Stimulated activated CD4-positive, alpha-beta T cell treated with anti-CD3 and anti-CD28 coated beads, TNF-alpha, amount 100 ng/mL, for 48 hours (primary cell): ENCODE data around the gene FFAR4.

Experiments used
- DNase-seq, 3 donors: peaks; one replicate each; pipeline ENCODE4 v3.0.0-alpha.2; 2020; ENCODE audit warnings: low read depth in 3 of 3

Gene FFAR4

GRCh38 chr10:93599778-93600177, 33.3 kb downstream of the FFAR4 start:
- no peak for DNase-seq

- no peak for DNase-seq
These were observed 34.1 kb downstream of the FFAR4 start for GRCh38 chr10:93600446-93601145.

- DNase-seq = no peak
These were observed 34.8 kb downstream of the FFAR4 start, which contains the start of gene RBP4 for GRCh38 chr10:93601146-93601773. RBP4 (minus strand) TSS chr10:93601235; CDS start chr10:93601028, 207 bp downstream.

- no peak for DNase-seq
These were observed 35.3 kb downstream of the FFAR4 start for GRCh38 chr10:93601774-93602162.

GRCh38 chr10:93603023-93603422, 36.6 kb downstream of the FFAR4 start:
- DNase-seq = no peak

- no peak for DNase-seq
These were observed 37.7 kb downstream of the FFAR4 start for GRCh38 chr10:93604146-93604545.

GRCh38 chr10:93608421-93608820, 42.0 kb downstream of the FFAR4 start:
- no peak for DNase-seq

GRCh38 chr10:93612311-93612710, 45.8 kb downstream of the FFAR4 start, which contains the start of gene PDE6C:
PDE6C (plus strand) TSS chr10:93612537; CDS start chr10:93612726, 189 bp downstream.
- no peak for DNase-seq

- DNase-seq = no peak
These were observed 46.7 kb downstream of the FFAR4 start for GRCh38 chr10:93613126-93613525.

- DNase-seq = no peak
These were observed 47.8 kb downstream of the FFAR4 start for GRCh38 chr10:93614101-93614825.

- no peak for DNase-seq
These were observed 49.2 kb downstream of the FFAR4 start for GRCh38 chr10:93615576-93616235.

- DNase-seq = no peak
These were observed 54.5 kb downstream of the FFAR4 start for GRCh38 chr10:93620925-93621324.

GRCh38 chr10:93622942-93623341, 56.5 kb downstream of the FFAR4 start:
- no peak for DNase-seq

GRCh38 chr10:93628858-93629257, 62.4 kb downstream of the FFAR4 start:
- DNase-seq = no peak

GRCh38 chr10:93629647-93630305, 63.3 kb downstream of the FFAR4 start:
- DNase-seq = no peak

- DNase-seq = no peak
These were observed 64.4 kb downstream of the FFAR4 start for GRCh38 chr10:93630625-93631557.
